ENCODE results near the gene NFKB1.
"Not testable (repeated sequence)": the region's sequence is repeated elsewhere in the genome, so short reads cannot be mapped to it uniquely, and the experiment has no call there.

The NFKB1 gene

GRCh38 chr4:102500696-102501446, at the start of gene NFKB1:
Gene NFKB1, plus strand, starts transcription at chr4:102501359. Its CDS starts 24,160 bp downstream, at chr4:102525519.
- peak; percentile 55 for DNase-seq (ENCODE audit: low spot score)

GRCh38 chr4:102452854-102453253, 48.3 kb upstream of the NFKB1 start:
- no peak for DNase-seq (ENCODE audit: low spot score)

- DNase-seq (ENCODE audit: low spot score) = no peak
Observed at GRCh38 chr4:102453827-102454226, 47.3 kb upstream of the NFKB1 start.

GRCh38 chr4:102454268-102454667, 46.9 kb upstream of the NFKB1 start:
- no peak for DNase-seq (ENCODE audit: low spot score)

- no peak for DNase-seq (ENCODE audit: low spot score)
Observed at GRCh38 chr4:102454981-102455685, 46.0 kb upstream of the NFKB1 start.

- DNase-seq (ENCODE audit: low spot score) = no peak
Observed at GRCh38 chr4:102455750-102456149, 45.4 kb upstream of the NFKB1 start.

GRCh38 chr4:102466298-102466697, 34.9 kb upstream of the NFKB1 start:
- DNase-seq (ENCODE audit: low spot score) = no peak

- no peak for DNase-seq (ENCODE audit: low spot score)
Observed at GRCh38 chr4:102469806-102470205, 31.4 kb upstream of the NFKB1 start.

- no peak for DNase-seq (ENCODE audit: low spot score)
Observed at GRCh38 chr4:102472441-102473013, 28.6 kb upstream of the NFKB1 start.

- no peak for DNase-seq (ENCODE audit: low spot score)
Observed at GRCh38 chr4:102473476-102473875, 27.7 kb upstream of the NFKB1 start.

GRCh38 chr4:102474736-102475504, 26.2 kb upstream of the NFKB1 start:
- no peak for DNase-seq (ENCODE audit: low spot score)

- DNase-seq (ENCODE audit: low spot score) = peak; percentile 43
Observed at GRCh38 chr4:102477657-102478056, 23.5 kb upstream of the NFKB1 start.

- no peak for DNase-seq (ENCODE audit: low spot score)
Observed at GRCh38 chr4:102478186-102478585, 23.0 kb upstream of the NFKB1 start.

GRCh38 chr4:102479832-102480231, 21.3 kb upstream of the NFKB1 start:
- not testable (repeated sequence) for DNase-seq (ENCODE audit: low spot score)

GRCh38 chr4:102483120-102483519, 18.0 kb upstream of the NFKB1 start:
- no peak for DNase-seq (ENCODE audit: low spot score)

- not testable (repeated sequence) for DNase-seq (ENCODE audit: low spot score)
Observed at GRCh38 chr4:102483990-102484692, 17.0 kb upstream of the NFKB1 start.

GRCh38 chr4:102492531-102493241, 8.5 kb upstream of the NFKB1 start:
- DNase-seq (ENCODE audit: low spot score) = no peak

- DNase-seq (ENCODE audit: low spot score) = no peak
Observed at GRCh38 chr4:102493257-102493656, 7.9 kb upstream of the NFKB1 start.

- no peak for DNase-seq (ENCODE audit: low spot score)
Observed at GRCh38 chr4:102493794-102494193, 7.4 kb upstream of the NFKB1 start.

GRCh38 chr4:102494603-102495002, 6.6 kb upstream of the NFKB1 start:
- no peak for DNase-seq (ENCODE audit: low spot score)

- DNase-seq (ENCODE audit: low spot score) = no peak
Observed at GRCh38 chr4:102497986-102498385, 3.2 kb upstream of the NFKB1 start.

All from hepatic stellate cell (primary cell).